ENCODE results near the gene IRF2BPL. TPM values are rescaled to one million over a fixed set of nuclear protein-coding genes. Genes with fewer than 3 reads are reported as not detected.
A peak's percentile ranks its signal among the peaks of the same experiment; 100 is the strongest.

Gene IRF2BPL
- total RNA-seq, 2 experiments from 2014 or later, result 23.7 to 25.8 TPM

- Histone ChIP-seq H3K4me3 (ENCODE audit: low read depth, low read length, poor library complexity, severe bottlenecking) (peak overlapping the region; percentile 70), H3K79me2 (ENCODE audit: insufficient read depth, low read depth, low read length) (peaks cover 7% of the 10 kb centered on the region; the same call in 1 of the 2 replicates), H3K9me3 (ENCODE audit: low read length) (no peaks in the 10 kb centered on the region), H3K4me2 (ENCODE audit: low read length) (peak overlapping the region; percentile 81), H3K4me1 (ENCODE audit: insufficient read depth, low read length, poor library complexity, severe bottlenecking) (peaks cover 90% of the 10 kb centered on the region), H4K20me1 (ENCODE audit: insufficient read depth, low read length) (no peaks in the 10 kb centered on the region), H2AFZ (ENCODE audit: low read length) (peak overlapping the region; percentile 16; the same call in 1 of the 2 replicates), H3K9me2 (ENCODE audit: insufficient read depth, low read length) (no peaks in the 10 kb centered on the region), H3K27ac (ENCODE audit: low read depth, low read length, poor library complexity, severe bottlenecking) (peak overlapping the region; percentile 87), H3K36me3 (ENCODE audit: insufficient read depth, low read length) (no peaks in the 10 kb centered on the region)
- TF ChIP-seq CTCF (conservative IDR thresholded peaks at IDR 0.05; ENCODE audit: low read length), result no peak
- no peak for TF ChIP-seq EZH2phosphoT487 (IDR thresholded peaks at IDR 0.05; ENCODE audit: borderline replicate concordance, low read depth, low read length)
- intact Hi-C loops (cut with micrococcal nuclease; ENCODE audit: unreplicated experiment), result loop anchor here (2.0 to 10.0 kb wide), 4 partner anchors 65 to 561 kb away; partner anchors contain the start of genes CIPC, SAMD15 and TMED8
- TSS peak; percentile 90 for BruUV-seq (replicated peaks)
- peak; percentile 84 for DNase-seq (ENCODE audit: low spot score)
- ChIA-PET CTCF (ENCODE audit: unreplicated experiment) (no interaction called here), POLR2A (interaction anchor here (0.5 to 1.0 kb wide), 6 partner anchors 8 to 88 kb away, joined by 3 to 5 read pairs (median 4); no protein-coding TSS in a partner anchor)
These were observed 5.4 kb upstream of the IRF2BPL start for GRCh38 chr14:77033622-77034589.

- CTCF ChIA-PET (ENCODE audit: unreplicated experiment), result interaction anchor here (0.6 kb wide), 1 partner anchor 9 kb away, joined by 3 read pairs; no protein-coding TSS in a partner anchor
- POLR2A ChIA-PET, result interaction anchor here (0.6 to 5.9 kb wide), 3 partner anchors 8 to 72 kb away, joined by 3 to 56 read pairs (median 4); no protein-coding TSS in a partner anchor
- no peaks in the 10 kb centered on the region for H4K20me1 ChIP-seq (ENCODE audit: insufficient read depth, low read length)
- no peaks in the 10 kb centered on the region for H3K9me3 ChIP-seq (ENCODE audit: low read length)
- TF ChIP-seq EZH2phosphoT487 (IDR thresholded peaks at IDR 0.05; ENCODE audit: borderline replicate concordance, low read depth, low read length), result no peak
- TF ChIP-seq CTCF (conservative IDR thresholded peaks at IDR 0.05; ENCODE audit: low read length), result no peak
- peak overlapping the region; percentile 16; the same call in 1 of the 2 replicates for H2AFZ ChIP-seq (ENCODE audit: low read length)
- H3K4me2 ChIP-seq (ENCODE audit: low read length), result peak overlapping the region; percentile 81
- peaks cover 7% of the 10 kb centered on the region; the same call in 1 of the 2 replicates for H3K79me2 ChIP-seq (ENCODE audit: insufficient read depth, low read depth, low read length)
- peak; percentile 73 for DNase-seq (ENCODE audit: low spot score)
- H3K36me3 ChIP-seq (ENCODE audit: insufficient read depth, low read length), result no peaks in the 10 kb centered on the region
- BruUV-seq (replicated peaks), result no TSS peak
- intact Hi-C loops (cut with micrococcal nuclease; ENCODE audit: unreplicated experiment), result loop anchor here (2.0 to 10.0 kb wide), 4 partner anchors 66 to 562 kb away; partner anchors contain the start of genes CIPC, SAMD15 and TMED8
- peak overlapping the region; percentile 87 for H3K27ac ChIP-seq (ENCODE audit: low read depth, low read length, poor library complexity, severe bottlenecking)
- H3K9me2 ChIP-seq (ENCODE audit: insufficient read depth, low read length), result no peaks in the 10 kb centered on the region
- peaks cover 83% of the 10 kb centered on the region for H3K4me1 ChIP-seq (ENCODE audit: insufficient read depth, low read length, poor library complexity, severe bottlenecking)
- H3K4me3 ChIP-seq (ENCODE audit: low read depth, low read length, poor library complexity, severe bottlenecking), result peak overlapping the region; percentile 70
These were observed 4.5 kb upstream of the IRF2BPL start for GRCh38 chr14:77032844-77033621.

All from OCI-LY7 (cell line).